ENCODE results near the gene PI4KB.

The PI4KB gene

DNA sequence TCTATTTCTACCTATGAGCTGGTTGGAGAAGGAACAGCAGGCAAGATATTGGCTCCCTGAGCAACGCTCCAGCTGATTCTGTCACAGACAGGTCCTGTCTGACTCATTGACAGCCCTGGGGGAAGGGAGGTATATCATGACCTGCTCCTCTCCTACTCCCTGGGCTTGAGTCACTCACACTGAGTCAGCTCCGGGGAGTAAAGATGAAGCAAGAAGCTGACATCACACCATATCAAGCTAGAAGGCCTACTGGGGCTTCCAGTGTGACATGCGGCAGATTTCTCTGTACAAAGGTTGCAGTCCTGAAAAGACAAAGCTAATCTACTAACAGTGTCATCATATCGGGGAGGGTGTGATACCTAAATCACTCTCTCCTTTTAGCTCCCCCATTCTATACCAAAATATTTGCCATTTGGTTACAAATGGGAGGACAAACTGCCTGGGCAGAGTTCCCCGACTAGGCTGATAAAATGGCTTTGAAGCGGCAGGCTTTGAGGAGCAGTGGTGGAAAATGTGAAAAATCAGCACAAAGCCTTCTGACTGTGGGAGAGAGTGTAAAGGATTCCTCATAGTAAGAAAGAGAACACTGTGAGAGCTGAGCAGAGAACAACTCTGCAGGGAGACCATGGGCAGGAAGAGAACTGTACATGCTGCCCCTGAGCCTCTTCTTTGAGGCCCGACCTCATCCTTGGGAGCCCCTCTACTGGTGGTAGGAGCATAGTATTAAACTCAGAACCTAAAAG lies 15.5 kb downstream of the PI4KB start:
- peak; percentile 79 for DNase-seq (ENCODE audit: low read depth, low spot score)

- no peak for DNase-seq (ENCODE audit: low read depth, low spot score)
Observed at GRCh38 chr1:151311011-151311410, 16.2 kb downstream of the PI4KB start.

DNA sequence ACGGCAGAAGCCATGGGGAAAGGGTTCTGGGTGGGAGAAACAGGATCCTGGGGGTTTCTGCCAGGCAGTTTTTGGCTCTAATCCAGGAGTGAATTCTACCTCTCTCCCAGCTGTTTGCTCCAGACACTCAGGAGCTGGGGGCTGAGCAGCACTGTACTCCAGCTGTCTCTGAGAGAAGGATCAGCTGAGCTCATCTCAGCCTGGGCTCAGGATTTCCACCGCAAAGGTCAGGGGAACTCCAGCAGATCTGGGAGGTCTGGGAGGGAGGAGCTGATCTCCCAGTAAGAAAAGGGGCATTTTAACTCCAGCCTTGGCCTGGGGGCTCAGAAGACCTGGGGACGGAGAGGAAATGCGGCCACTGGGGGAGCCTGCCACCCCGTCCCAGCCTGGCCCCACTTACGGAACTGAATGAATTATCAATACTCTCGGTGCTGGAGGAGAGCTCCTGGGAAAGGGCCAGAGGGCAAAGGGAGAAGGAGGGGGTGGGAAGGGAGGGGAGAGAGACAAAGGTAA lies 17.3 kb downstream of the PI4KB start:
- DNase-seq (ENCODE audit: low read depth, low spot score): peak; percentile 56

GRCh38 chr1:151294742-151295462 lies 32.3 kb downstream of the PI4KB start:
- DNase-seq (ENCODE audit: low read depth, low spot score): no peak

GRCh38 chr1:151293093-151293492 lies 34.1 kb downstream of the PI4KB start:
- no peak for DNase-seq (ENCODE audit: low read depth, low spot score)

DNA sequence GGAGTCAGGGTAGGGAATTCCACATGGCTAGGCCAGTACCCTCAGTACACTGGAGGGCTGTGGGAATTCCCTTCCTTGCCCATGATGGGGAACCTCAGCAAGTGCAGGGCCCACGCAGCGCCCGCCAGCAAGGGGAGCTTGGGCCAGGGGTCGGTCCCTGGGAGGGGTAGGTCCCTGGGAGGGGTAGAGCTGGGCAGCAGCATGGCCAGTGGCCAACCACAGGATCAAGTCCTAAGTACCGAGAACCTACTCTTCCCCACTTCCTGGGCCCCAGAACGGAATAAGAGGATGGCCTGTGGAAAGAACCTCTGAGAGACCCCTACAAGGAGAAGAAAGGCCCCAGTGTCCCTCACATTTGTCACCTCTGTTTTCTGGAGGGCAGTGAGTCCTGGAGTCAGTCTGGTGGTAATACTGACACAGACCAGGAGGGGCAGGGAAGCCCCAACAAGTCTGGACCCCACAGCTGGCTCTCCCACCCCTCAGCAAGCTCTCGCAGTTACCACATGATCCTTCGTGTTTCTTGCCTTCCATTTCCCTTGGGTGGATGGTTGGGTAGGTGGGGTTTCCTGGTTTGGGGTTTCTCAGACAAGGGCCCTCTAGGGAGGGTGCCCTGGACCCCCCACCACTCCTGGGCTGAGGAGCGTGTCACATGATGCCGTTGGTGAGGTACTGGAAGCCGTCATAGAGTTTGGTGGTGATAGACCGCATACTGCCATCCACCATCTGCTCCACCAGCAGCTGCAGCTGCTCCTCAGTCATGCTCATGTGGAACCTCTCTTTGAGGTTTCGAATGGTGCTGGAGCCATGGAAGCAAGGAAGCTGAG lies 34.8 kb downstream of the PI4KB start:
- DNase-seq (ENCODE audit: low read depth, low spot score): no peak

DNA sequence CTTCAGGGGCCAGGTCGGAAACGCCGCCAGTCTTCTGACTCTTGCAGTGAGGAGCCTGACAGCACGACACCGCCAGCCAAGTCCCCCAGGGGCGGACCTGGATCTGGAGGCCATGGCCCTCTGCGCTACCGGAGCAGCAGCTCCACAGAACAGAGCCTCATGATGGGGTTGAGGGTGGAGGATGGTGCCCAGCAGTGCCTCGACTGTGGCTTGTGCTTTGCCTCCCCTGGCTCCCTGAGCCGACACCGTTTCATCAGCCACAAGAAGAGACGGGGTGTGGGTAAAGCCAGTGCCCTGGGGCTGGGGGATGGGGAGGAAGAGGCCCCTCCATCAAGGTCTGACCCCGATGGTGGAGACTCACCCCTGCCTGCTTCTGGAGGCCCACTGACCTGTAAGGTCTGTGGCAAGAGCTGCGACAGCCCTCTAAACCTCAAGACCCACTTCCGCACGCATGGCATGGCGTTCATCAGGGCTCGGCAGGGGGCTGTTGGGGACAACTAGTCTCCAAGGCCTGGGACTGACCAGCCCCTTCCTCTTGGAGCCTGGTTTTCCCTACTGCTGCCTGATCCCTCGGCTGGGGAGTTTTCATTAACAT lies 36.4 kb downstream of the PI4KB start:
- no peak for DNase-seq (ENCODE audit: low read depth, low spot score)

- no peak for DNase-seq (ENCODE audit: low read depth, low spot score)
Observed at GRCh38 chr1:151289991-151290708, 37.1 kb downstream of the PI4KB start.

GRCh38 chr1:151289080-151289935 lies 37.9 kb downstream of the PI4KB start:
- no peak for DNase-seq (ENCODE audit: low read depth, low spot score)

DNA sequence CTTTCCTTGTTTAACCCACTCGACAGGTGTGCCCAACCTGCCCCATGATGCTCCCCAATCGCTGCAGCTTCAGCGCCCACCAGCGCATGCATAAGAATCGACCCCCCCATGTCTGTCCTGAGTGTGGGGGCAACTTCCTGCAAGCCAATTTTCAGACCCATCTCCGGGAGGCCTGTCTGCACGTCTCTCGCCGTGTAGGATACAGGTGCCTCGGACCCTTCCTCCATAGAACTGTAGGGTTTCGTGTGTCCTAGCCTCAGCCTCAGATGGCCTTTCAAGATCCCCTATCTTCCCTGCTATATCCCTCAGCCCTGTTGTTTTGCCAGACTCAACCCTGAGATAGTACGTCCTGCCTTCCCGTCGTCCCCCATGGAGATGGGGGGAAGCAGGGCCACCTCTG lies 38.7 kb downstream of the PI4KB start:
- DNase-seq (ENCODE audit: low read depth, low spot score): no peak

- DNase-seq (ENCODE audit: low read depth, low spot score): no peak
Observed at GRCh38 chr1:151287767-151288500, 39.3 kb downstream of the PI4KB start.

- no peak for DNase-seq (ENCODE audit: low read depth, low spot score)
Observed at GRCh38 chr1:151287341-151287699, 39.9 kb downstream of the PI4KB start.

DNA sequence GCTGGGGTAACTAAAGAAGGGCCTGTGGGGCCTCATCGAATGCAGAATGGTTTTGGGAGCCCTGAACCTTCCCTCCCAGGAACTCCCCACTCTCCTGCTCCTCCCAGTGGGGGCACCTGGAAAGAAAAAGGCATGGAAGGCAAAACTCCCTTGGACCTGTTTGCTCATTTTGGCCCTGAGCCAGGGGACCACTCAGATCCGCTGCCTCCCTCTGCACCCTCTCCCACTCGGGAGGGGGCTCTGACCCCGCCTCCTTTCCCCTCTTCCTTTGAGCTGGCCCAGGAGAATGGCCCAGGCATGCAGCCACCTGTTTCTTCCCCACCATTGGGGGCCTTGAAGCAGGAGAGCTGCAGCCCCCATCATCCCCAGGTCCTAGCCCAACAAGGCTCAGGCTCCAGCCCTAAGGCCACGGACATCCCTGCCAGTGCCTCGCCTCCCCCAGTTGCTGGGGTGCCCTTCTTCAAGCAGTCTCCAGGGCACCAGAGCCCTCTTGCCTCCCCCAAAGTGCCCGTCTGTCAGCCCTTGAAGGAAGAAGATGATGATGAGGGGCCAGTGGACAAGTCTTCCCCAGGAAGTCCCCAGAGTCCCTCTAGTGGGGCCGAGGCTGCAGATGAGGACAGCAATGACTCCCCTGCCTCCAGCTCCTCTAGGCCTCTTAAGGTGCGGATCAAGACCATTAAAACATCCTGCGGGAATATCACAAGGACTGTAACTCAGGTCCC lies 40.4 kb downstream of the PI4KB start:
- no peak for DNase-seq (ENCODE audit: low read depth, low spot score)

- DNase-seq (ENCODE audit: low read depth, low spot score): no peak
Observed at GRCh38 chr1:151284013-151284577, 43.1 kb downstream of the PI4KB start.

DNA sequence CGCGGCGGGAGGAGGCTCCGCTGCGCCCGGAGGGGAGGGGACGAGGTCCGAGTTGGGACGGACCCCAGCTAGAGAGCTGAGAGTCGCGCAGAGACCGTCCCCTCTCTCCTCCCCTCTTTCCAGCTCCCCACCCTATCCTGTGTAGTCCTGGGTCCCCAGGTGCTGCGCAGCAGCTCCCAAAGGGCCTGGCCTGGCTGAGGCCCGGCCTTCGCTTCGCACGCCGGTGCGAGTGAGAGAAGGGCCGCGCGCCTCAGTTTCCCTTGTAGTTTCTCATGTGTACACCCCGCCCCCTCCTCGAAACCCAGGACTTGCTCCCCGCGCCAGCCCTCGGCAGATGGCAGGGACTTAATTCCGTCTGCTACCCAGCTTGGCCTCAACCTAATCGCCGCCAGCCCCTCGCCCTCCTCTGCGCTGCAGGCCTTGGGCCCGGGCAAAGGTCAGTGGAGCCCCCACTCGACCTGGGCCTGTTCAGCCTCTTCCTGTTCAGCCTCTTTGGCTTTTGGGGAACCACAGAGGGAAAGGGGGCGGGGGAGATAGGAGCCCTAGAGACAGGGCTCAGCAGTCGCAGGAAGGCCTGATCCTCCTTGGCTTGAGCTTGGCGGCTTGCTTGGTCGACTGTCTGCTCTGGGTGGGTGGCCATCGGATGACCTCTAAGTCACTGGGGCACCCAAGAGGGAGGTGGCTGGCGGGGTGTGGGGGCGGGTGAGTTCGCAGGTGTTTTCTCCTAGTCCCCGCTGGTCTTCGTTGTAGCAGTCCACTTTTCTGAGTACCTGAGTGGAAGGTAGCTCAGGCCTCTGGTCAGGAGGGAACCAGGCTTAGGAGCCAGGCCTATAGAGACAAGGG lies 44.1 kb downstream of the PI4KB start:
- no peak for DNase-seq (ENCODE audit: low read depth, low spot score)

- peak; percentile 100 for DNase-seq (ENCODE audit: low read depth, low spot score)
Observed at GRCh38 chr1:151281969-151282882, 45.0 kb downstream of the PI4KB start, which contains the start of gene ZNF687. TSS of gene ZNF687 (plus strand) at chr1:151282299. CDS start at chr1:151286292, 3,993 bp downstream.

Data from brain pericyte (primary cell).